Stomach smooth muscle (tissue), 2 donors: ENCODE measurements around the gene PDK2.
"Not testable (repeated sequence)": the region's sequence is repeated elsewhere in the genome, so short reads cannot be mapped to it uniquely, and the experiment has no call there.

Source experiments
- H3K27ac ChIP-seq: one replicate; pipeline ENCODE4 v1.7.0; 2013; ENCODE audit warnings: mild to moderate bottlenecking, low read length, inconsistent platforms
- H3K27me3 ChIP-seq, 2 donors: one replicate each; pipeline ENCODE4 v1.7.0; 2013; ENCODE audit warnings: low read length in 2 of 2; ENCODE audit not compliant: insufficient read depth in 2 of 2, control insufficient read depth in 1 of 2
- H3K36me3 ChIP-seq, 2 donors: one replicate each; pipeline ENCODE4 v1.7.0; 2013; ENCODE audit warnings: low read length in 2 of 2; ENCODE audit not compliant: control insufficient read depth in 2 of 2, insufficient read depth in 2 of 2
- H3K4me1 ChIP-seq: one replicate; pipeline ENCODE4 v1.7.0; 2013; ENCODE audit warnings: low read length; ENCODE audit not compliant: control insufficient read depth, insufficient read depth
- H3K4me3 ChIP-seq, 2 donors: one replicate each; pipeline ENCODE4 v1.7.0; 2013; ENCODE audit warnings: low read length in 2 of 2
- H3K9ac ChIP-seq, 2 donors: one replicate each; pipeline ENCODE4 v1.7.0; 2013; ENCODE audit warnings: low read length in 2 of 2, mild to moderate bottlenecking in 1 of 2
- H3K9me3 ChIP-seq, 2 donors: one replicate each; pipeline ENCODE4 v1.7.0; 2013; ENCODE audit warnings: low read length in 2 of 2; ENCODE audit not compliant: control insufficient read depth in 2 of 2
- donor health status: healthy.
- donor health status: Pancreatic carcinoma.

PDK2 gene

DNA sequence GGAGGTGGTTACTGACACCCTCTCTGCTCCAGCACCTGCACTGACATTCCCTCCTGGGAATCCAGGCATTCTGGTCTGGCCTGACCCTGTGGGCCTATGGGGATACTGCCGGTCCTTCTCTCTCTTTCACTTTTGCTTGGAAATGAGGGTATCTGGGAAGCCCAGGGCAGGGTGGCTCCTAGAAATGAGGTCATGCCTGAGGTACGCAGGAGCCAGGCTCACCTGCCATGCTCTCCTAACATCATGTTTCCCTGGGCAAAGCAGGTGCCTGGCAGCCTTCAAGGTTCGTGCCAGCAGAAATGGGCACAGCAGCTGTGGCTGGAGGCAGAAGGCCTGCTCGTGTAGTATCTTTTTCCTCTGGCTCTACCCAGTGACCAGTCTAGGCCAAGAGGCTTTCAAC, 35.9 kb upstream of the PDK2 start:
- H3K4me1 ChIP-seq, result peaks cover 80% of the 10 kb centered on the region

DNA sequence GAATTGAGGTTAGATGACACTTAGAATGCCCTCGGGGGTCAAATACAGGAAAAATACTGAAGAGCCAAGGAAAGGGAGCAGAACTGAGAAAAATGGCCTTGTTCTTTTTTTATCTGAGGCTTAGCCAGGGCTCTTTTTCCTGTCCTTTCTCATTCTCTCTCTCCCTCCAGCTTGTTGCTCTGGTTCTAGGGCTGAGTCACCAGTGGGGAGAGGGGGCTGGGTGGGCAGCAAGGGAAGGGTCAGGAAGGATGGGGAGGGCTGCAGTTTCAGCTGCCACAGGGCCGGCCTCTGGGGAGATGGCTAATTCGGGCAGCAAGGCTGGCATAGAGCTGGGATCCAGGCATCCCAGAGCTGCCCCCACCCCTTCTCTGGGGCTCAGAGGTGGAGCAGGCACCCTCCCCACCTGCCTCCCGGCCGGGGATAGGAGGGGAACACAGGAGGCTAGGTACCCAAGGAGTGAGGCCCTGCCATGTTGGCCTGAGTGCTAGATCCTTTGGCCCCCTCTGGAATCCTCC, 35.3 kb upstream of the PDK2 start:
- peaks cover 0 to 2% of the 10 kb centered on the region in 2 donors for H3K36me3 ChIP-seq
- H3K4me3 ChIP-seq, result peak overlapping the region in 1 of 2 donors; percentile 58
- no peaks in the 10 kb centered on the region for H3K27me3 ChIP-seq
- H3K9me3 ChIP-seq, result no peaks in the 10 kb centered on the region
- peak overlapping the region in 1 of 2 donors; percentile 47 for H3K9ac ChIP-seq
- peak overlapping the region; percentile 98 for H3K27ac ChIP-seq
- peaks cover 85% of the 10 kb centered on the region for H3K4me1 ChIP-seq

More for the DNA sequence above, 35.9 kb upstream of the PDK2 start:
- H3K27ac ChIP-seq, result peak overlapping the region; percentile 98
- H3K4me3 ChIP-seq, result peak overlapping the region; percentile 34 to 57
- no peaks in the 10 kb centered on the region for H3K9me3 ChIP-seq
- peak overlapping the region; percentile 21 to 47 for H3K9ac ChIP-seq
- no peaks in the 10 kb centered on the region for H3K27me3 ChIP-seq
- no peaks in the 10 kb centered on the region for H3K36me3 ChIP-seq

DNA sequence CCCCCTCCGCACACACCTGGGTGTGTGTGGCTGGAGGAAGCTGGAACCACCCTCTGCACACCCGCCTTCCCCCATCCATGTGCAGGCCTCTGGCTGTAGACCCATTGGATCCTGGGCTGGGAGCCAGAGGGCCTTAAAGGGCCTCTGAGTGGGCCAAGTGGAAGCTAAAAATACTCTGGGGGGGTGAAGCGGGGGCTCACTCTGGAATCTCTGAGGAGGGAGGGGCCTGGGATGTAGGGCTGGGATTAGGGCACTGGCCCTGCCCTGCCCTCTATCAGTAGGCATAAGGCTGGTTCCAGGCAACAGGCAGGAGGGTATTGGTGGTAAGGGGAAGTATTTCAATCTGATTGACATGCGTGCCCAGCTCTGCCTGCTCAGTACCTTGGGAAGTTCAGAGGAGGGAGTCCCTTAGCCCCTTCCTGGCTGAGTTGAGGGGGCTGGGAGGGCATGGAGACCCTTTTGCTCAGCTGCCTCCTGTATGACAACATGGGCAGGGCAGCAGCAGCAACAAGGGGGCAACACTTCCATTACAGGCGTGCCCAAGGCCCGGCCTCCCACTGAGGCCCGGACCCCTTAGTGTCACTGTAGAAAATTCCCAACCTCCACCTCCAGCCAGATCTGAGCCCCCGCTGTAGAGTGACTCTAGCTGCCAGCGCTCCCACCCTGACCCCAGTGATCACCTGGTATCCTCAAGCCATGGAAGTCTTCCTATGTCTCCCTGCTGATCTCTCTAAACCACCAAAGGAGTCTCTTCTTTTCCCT, 34.0 kb upstream of the PDK2 start:
- peak overlapping the region; percentile 46 to 58 for H3K4me3 ChIP-seq
- H3K27ac ChIP-seq, result peak overlapping the region; percentile 98
- H3K27me3 ChIP-seq, result no peaks in the 10 kb centered on the region
- H3K9me3 ChIP-seq, result no peaks in the 10 kb centered on the region
- H3K4me1 ChIP-seq, result peaks cover 82% of the 10 kb centered on the region
- H3K36me3 ChIP-seq, result peaks cover 0 to 5% of the 10 kb centered on the region in 2 donors
- peak overlapping the region; percentile 47 to 57 for H3K9ac ChIP-seq

DNA sequence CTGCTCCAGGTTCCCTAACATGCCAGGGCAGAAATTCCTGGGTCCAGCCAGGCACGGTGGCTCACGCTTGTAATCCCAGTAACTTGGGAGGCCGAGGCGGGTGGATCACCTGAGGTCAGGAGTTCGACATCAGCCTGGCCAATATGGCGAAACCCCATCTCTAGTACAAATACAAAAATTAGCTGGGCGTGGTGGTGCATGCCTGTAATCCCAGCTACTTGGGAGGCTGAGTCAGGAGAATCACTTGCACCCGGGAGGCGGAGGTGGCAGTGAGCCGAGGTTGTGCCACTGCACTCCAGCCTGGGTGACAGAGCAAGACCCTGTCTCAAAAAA, 33.5 kb upstream of the PDK2 start:
- Histone ChIP-seq H3K27ac (peak overlapping the region; percentile 98), H3K4me3 (peak overlapping the region; percentile 4 to 54), H3K4me1 (peaks cover 82% of the 10 kb centered on the region)
- not testable (repeated sequence) for H3K27me3 ChIP-seq, H3K9ac ChIP-seq, H3K9me3 ChIP-seq, H3K36me3 ChIP-seq

DNA sequence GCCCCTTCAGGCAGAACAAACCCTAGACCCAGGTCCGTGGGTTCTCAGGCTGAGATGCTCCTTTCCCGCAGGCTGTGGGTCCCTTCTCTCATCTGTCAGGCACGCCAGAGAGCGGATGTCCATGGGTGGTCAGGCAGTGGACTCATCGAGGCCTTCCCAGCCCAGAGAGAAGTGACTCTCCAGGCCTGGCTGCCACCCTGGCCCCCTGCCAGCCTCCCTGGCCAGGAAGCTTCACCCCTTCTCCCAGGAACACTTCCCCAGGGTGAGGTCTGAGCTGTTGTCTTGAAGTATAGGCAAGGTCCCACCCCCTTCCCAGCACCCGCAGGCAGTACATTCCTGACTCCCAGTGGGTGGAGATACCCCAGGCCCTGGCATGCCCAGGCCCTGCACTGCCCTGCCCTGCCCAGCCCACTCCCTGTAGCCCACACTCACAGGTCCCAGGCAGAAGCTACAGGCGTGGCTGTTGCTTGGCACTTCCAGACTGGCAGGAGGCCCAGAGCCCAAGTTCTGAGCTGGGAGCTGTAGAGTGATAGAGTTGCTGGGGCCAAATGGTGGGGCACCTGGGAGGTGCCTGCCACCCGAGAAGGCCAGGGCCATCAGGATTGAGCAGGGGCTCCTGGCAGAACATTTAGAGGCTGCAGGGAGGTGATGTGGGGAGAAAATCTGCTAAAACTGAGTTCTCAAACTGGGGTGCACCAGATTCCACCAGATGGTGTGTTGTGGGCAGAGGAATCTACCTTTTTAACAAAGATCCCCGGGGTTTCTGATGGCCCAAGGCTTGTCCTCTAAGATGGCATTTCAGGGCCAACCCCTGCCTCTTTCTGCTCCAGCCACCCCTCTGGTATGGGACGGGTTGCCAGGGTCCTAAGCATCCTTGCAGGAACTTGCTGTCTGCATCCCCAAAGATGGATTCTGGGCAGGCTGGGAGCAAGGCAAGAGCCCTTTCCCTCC, 32.6 kb upstream of the PDK2 start:
- Histone ChIP-seq H3K27me3 (no peaks in the 10 kb centered on the region), H3K9ac (peak overlapping the region; percentile 47 to 54), H3K36me3 (peaks cover 0 to 9% of the 10 kb centered on the region in 2 donors), H3K4me1 (peaks cover 76% of the 10 kb centered on the region), H3K9me3 (no peaks in the 10 kb centered on the region), H3K27ac (peak overlapping the region; percentile 98), H3K4me3 (peak overlapping the region; percentile 7 to 49)

DNA sequence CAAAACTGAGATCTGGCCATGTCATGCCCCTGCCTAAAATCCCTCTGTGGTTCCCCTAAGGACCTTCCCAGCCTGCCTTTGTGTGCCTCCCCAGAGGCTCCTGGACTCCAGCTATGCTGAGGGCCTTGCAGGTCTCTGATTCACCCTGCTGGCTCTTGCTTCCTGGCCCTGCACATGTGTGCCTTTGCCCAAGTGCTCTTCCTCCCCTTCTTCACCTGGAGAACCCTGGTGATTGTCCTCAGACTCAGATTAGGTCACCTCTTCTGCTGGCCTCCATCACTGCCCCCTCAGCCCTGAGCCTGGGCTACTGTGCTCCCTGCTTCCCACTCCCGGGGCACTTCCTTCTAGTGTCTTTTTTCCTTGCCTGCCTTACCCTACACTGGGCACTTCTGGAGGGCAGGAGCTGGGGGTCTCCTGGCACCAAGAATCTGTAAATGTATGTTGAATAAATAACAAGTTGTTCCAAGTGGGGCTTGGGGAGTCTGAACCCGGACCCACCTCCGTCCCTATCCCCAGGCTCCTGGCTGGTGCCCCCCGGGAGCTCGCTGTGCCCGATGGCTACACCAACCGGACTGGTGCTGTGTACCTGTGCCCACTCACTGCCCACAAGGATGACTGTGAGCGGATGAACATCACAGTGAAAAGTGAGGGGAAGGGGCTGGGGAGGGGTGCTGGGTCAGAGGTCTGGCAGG, 31.4 kb upstream of the PDK2 start:
- Histone ChIP-seq H3K4me1 (peaks cover 64% of the 10 kb centered on the region), H3K27ac (peak overlapping the region; percentile 98)

DNA sequence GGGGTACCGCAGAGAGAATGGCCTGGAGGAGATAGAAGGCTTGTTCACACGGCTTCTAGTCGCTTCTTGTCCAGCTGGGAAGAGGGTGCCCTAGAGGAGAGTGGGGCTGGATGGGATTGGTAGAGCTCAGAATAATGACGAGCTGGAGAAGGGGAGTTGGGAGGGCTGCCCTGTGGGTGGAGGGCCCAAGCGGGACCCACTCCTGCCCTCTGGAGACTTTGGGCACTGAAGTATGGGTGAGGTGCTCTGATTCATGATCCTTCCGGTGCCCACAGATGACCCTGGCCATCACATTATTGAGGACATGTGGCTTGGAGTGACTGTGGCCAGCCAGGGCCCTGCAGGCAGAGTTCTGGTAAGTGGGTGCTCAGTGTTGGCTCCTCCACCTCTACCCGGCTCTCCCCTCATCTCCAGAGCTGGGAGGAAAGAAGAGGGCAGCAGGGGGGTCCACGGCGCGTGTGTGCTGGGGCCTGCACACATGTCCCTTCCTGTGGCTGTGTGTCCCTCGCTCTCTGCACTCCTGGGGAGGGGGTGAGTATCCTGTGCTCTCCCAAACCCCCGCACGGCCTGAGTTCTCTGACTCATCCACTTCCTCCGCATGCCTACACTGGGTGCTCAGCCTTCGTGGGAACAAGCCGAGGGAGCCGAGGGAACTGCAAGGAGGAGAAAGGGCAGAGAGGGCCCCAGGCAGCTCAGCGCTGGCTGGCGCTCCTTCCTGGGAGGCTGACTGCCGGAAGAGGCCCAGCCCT, 30.7 kb upstream of the PDK2 start:
- Histone ChIP-seq H3K9ac (peak overlapping the region; percentile 29 to 57), H3K36me3 (peaks cover 7 to 20% of the 10 kb centered on the region in 2 donors), H3K9me3 (no peaks in the 10 kb centered on the region), H3K4me3 (peak overlapping the region in 1 of 2 donors; percentile 29), H3K27ac (peak overlapping the region; percentile 98), H3K27me3 (no peaks in the 10 kb centered on the region), H3K4me1 (peaks cover 57% of the 10 kb centered on the region)

More for the DNA sequence above, 31.4 kb upstream of the PDK2 start:
- Histone ChIP-seq H3K36me3 (peaks cover 7 to 16% of the 10 kb centered on the region in 2 donors), H3K9me3 (no peaks in the 10 kb centered on the region), H3K9ac (peak overlapping the region; percentile 21 to 57), H3K27me3 (no peaks in the 10 kb centered on the region), H3K4me3 (peak overlapping the region in 1 of 2 donors; percentile 15)

DNA sequence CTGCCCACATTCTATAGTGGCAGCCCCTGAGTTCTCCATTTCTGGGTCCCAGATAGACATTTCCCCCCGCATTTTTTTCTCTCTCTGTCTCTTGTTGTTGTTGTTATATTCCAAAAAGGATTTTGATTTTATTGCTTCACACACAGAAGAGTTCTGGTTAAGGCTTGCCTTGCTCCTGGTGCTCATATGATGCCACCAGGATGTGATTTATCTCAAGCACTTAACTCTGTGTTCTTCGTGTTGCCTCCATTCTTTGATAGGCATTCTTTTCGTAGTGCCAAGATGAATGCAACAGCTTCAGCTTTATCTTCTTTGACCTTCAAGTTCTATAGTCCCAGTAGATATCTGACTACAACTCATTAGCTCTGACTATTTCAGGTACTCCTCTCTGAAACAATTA, 30.1 kb upstream of the PDK2 start:
- peak overlapping the region in 1 of 2 donors; percentile 29 for H3K4me3 ChIP-seq
- peaks cover 51% of the 10 kb centered on the region for H3K4me1 ChIP-seq
- peak overlapping the region; percentile 98 for H3K27ac ChIP-seq
- H3K9me3 ChIP-seq, result no peaks in the 10 kb centered on the region
- no peaks in the 10 kb centered on the region for H3K27me3 ChIP-seq
- H3K36me3 ChIP-seq, result peaks cover 13 to 25% of the 10 kb centered on the region in 2 donors
- peak overlapping the region in 1 of 2 donors; percentile 54 for H3K9ac ChIP-seq

DNA sequence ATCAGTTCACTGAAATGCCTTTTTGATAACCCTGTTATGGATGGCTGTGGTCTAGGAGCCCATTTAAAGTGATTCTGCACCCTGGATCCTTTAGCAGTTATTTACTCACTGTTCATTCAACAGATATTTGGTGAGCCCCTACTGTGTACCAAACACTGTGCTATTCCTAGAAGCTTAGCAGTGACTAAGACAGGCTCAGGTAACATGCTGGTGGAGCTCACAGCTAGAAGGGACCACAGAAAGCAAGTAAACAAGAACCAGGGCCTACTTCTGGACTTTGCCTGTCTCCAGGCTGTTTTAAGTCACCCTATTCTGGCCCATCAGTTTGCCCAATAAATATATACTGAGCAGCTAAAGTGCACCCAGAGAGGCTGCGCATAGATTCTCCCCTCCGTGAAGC, 28.2 kb upstream of the PDK2 start:
- Histone ChIP-seq H3K27me3 (no peaks in the 10 kb centered on the region), H3K27ac (peak overlapping the region; percentile 31), H3K9ac (peak overlapping the region in 1 of 2 donors; percentile 21), H3K9me3 (no peaks in the 10 kb centered on the region), H3K36me3 (peaks cover 27 to 40% of the 10 kb centered on the region in 2 donors), H3K4me3 (no peak overlapping the region), H3K4me1 (peaks cover 31% of the 10 kb centered on the region)
